ENCODE measurements around the gene MED12L. TPM values are rescaled to one million over a fixed set of nuclear protein-coding genes. Genes with fewer than 3 reads are reported as not detected.
A peak's percentile ranks its signal among the peaks of the same experiment; 100 is the strongest.

Gene MED12L
- total RNA-seq, 1 experiment from 2014 or later = 14.9 TPM

GRCh38 chr3:151204530-151205402 is 119.3 kb downstream of the MED12L start:
- Histone ChIP-seq H3K9ac (ENCODE audit: extremely low read depth, insufficient read length, low read length) (no peak overlapping the region), H3K18ac (ENCODE audit: insufficient read length, low read depth, low read length) (no peak overlapping the region), H3K27ac (ENCODE audit: insufficient read length, low read depth, low read length) (no peak overlapping the region), H3K23ac (ENCODE audit: insufficient read length, low read depth, low read length) (no peak overlapping the region), H3K56ac (ENCODE audit: insufficient read length, low read depth, low read length) (no peak overlapping the region), H3K27me3 (ENCODE audit: insufficient read depth, low read length) (no peaks in the 10 kb centered on the region), H3K4me1 (ENCODE audit: insufficient read depth, low read length) (no peaks in the 10 kb centered on the region; the same call in 1 of the 2 replicates), H2BK20ac (ENCODE audit: low read depth, low read length, poor library complexity, severe bottlenecking) (no peak overlapping the region), H4K5ac (ENCODE audit: insufficient read length, low read depth, low read length) (no peak overlapping the region), H2AK5ac (ENCODE audit: insufficient read length, low read length) (no peak overlapping the region), H2BK15ac (ENCODE audit: low read depth, low read length) (no peak overlapping the region), H3K79me1 (ENCODE audit: insufficient read depth, low read depth, low read length, poor library complexity, severe bottlenecking) (no peaks in the 10 kb centered on the region), H2BK120ac (ENCODE audit: low read depth, low read length, poor library complexity, severe bottlenecking) (no peak overlapping the region), H3K23me2 (ENCODE audit: insufficient read length, low read depth, low read length, poor library complexity, severe bottlenecking) (no peaks in the 10 kb centered on the region), H4K20me1 (ENCODE audit: control insufficient read depth, insufficient read depth, insufficient read length) (no peaks in the 10 kb centered on the region), H4K8ac (replicated peaks; ENCODE audit: insufficient read length, low read depth, low read length) (no peak overlapping the region), H3K4me2 (ENCODE audit: insufficient read depth, insufficient read length, low read length) (no peak overlapping the region), H2BK5ac (ENCODE audit: insufficient read length, low read length) (no peak overlapping the region), H3T11ph (ENCODE audit: low read length) (no peak overlapping the region), H3K14ac (ENCODE audit: insufficient read depth, low read length) (no peak overlapping the region), H3K4ac (ENCODE audit: low read depth, low read length) (no peak overlapping the region), H3K9me3 (ENCODE audit: control insufficient read depth, low read depth, low read length) (no peaks in the 10 kb centered on the region), H3K79me2 (ENCODE audit: insufficient read depth, low read length) (no peaks in the 10 kb centered on the region), H2BK12ac (ENCODE audit: insufficient read length, low read depth, low read length) (no peak overlapping the region), H4K91ac (ENCODE audit: insufficient read length, low read depth, low read length) (no peak overlapping the region), H2AFZ (ENCODE audit: low read length) (no peak overlapping the region)
- no CpG with 5 or more reads among the region's 3 CpGs for WGBS (ENCODE audit: extremely low coverage, insufficient read length, low lambda C conversion rate)
- Mint-ChIP-seq H3K27me3 (ENCODE audit: low read depth) (no peaks in the 10 kb centered on the region), H3K4me1 (no peaks in the 10 kb centered on the region; a peak in 1 of 4 replicates), H3K36me3 (ENCODE audit: insufficient read depth in 1 of 3, low read depth in 3 of 3) (no peaks in the 10 kb centered on the region), H3K27ac (peak overlapping the region in 1 of 3 experiments; percentile 10; a peak in 1 of 7 replicates), H3K9me3 (no peaks in the 10 kb centered on the region), H3K4me3 (no peak overlapping the region)
- no peak for TF ChIP-seq CTCF (conservative IDR thresholded peaks at IDR 0.05)
- no peak for DNase-seq

All from H9 (cell line).